ENCODE data around the gene FRY. TPM values are rescaled to one million over a fixed set of nuclear protein-coding genes. Genes with fewer than 3 reads are reported as not detected.

FRY gene
- total RNA-seq, 1 donor from 2014 or later = 83.6 TPM

DNA sequence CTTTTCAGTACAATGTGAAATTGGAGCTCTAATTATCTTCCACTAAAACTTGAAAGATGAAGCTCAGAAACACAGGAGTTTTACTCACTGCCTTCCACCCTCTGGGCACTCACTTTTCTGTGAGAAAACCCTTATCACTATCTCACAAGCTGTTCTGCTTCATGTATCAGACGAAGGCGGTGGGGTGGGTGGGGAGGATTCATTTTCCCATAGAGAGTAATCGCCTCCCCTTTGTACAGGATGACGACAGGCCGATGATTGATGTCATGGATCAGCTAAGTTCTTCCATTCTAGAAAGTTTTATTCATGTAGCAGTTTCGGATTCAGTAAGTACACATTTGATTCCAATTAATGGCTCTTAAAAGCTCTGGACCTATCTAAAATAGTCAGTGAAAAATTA, 143.7 kb downstream of the FRY start:
- TF ChIP-seq, protein P1, sequence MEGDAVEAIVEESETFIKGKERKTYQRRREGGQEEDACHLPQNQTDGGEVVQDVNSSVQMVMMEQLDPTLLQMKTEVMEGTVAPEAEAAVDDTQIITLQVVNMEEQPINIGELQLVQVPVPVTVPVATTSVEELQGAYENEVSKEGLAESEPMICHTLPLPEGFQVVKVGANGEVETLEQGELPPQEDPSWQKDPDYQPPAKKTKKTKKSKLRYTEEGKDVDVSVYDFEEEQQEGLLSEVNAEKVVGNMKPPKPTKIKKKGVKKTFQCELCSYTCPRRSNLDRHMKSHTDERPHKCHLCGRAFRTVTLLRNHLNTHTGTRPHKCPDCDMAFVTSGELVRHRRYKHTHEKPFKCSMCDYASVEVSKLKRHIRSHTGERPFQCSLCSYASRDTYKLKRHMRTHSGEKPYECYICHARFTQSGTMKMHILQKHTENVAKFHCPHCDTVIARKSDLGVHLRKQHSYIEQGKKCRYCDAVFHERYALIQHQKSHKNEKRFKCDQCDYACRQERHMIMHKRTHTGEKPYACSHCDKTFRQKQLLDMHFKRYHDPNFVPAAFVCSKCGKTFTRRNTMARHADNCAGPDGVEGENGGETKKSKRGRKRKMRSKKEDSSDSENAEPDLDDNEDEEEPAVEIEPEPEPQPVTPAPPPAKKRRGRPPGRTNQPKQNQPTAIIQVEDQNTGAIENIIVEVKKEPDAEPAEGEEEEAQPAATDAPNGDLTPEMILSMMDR (IDR thresholded peaks at IDR 0.05; ENCODE audit: partially characterized antibody, unreplicated experiment) = no peak
- H3K27me3 Mint-ChIP-seq (ENCODE audit: unreplicated experiment) = peaks cover 4% of the 10 kb centered on the region
- peaks cover 4% of the 10 kb centered on the region for H3K9me3 Mint-ChIP-seq (ENCODE audit: unreplicated experiment)
- H3K36me3 Mint-ChIP-seq (ENCODE audit: unreplicated experiment) = no peaks in the 10 kb centered on the region
- peaks cover 11% of the 10 kb centered on the region for H3K4me1 Mint-ChIP-seq (ENCODE audit: low read depth, unreplicated experiment)
- no peak for DNase-seq
- H3K4me3 Mint-ChIP-seq (ENCODE audit: unreplicated experiment) = no peak overlapping the region
- no peak overlapping the region for H3K27ac Mint-ChIP-seq (ENCODE audit: unreplicated experiment)

DNA sequence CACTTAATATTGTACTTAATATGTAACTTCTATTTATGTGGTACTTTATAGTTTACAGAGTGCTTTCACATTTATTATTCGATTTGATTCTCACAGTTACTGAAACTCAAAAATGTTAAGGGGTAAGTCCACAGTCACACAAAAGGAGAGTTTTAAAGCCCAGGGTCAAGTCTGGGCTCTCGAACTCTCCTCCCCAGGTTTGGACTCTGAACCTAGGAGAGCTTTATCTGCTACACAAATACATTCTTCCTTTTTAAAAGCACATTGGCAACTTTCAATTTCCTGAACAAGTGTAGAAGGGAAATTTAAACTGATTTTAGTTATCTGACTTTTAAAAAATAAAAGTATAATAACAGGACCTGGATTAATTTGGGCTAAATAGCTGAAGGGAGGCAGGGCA, 144.4 kb downstream of the FRY start:
- Mint-ChIP-seq H3K9me3 (ENCODE audit: unreplicated experiment) (peaks cover 4% of the 10 kb centered on the region), H3K27ac (ENCODE audit: unreplicated experiment) (no peak overlapping the region), H3K36me3 (ENCODE audit: unreplicated experiment) (no peaks in the 10 kb centered on the region), H3K27me3 (ENCODE audit: unreplicated experiment) (peaks cover 4% of the 10 kb centered on the region), H3K4me1 (ENCODE audit: low read depth, unreplicated experiment) (peaks cover 11% of the 10 kb centered on the region), H3K4me3 (ENCODE audit: unreplicated experiment) (no peak overlapping the region)
- TF ChIP-seq, protein P1 (IDR thresholded peaks at IDR 0.05; ENCODE audit: partially characterized antibody, unreplicated experiment) = no peak
- no peak for DNase-seq

DNA sequence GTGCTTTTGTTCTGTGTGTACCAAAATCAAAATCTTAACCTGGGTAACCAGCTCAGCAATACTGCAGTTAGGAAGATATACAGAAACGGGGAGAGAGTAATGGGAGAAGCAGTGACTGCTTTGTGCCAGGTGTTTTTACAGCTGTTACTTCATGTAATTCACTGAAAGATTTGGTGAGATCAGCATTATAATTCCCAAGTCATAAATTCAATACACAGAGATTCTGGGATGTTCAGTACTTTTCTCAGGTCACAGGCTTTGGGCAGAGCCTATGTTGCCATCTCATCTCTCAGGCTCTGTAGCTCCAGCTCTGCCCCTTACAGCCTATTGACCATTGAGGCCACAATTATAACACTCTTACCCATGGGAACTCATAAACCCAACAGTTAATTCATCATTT, 145.1 kb downstream of the FRY start:
- Mint-ChIP-seq H3K4me1 (ENCODE audit: low read depth, unreplicated experiment) (peaks cover 11% of the 10 kb centered on the region), H3K27me3 (ENCODE audit: unreplicated experiment) (peaks cover 4% of the 10 kb centered on the region), H3K36me3 (ENCODE audit: unreplicated experiment) (no peaks in the 10 kb centered on the region), H3K4me3 (ENCODE audit: unreplicated experiment) (no peak overlapping the region), H3K9me3 (ENCODE audit: unreplicated experiment) (peaks cover 3% of the 10 kb centered on the region), H3K27ac (ENCODE audit: unreplicated experiment) (no peak overlapping the region)
- TF ChIP-seq, protein P1 (IDR thresholded peaks at IDR 0.05; ENCODE audit: partially characterized antibody, unreplicated experiment) = no peak
- DNase-seq = no peak

DNA sequence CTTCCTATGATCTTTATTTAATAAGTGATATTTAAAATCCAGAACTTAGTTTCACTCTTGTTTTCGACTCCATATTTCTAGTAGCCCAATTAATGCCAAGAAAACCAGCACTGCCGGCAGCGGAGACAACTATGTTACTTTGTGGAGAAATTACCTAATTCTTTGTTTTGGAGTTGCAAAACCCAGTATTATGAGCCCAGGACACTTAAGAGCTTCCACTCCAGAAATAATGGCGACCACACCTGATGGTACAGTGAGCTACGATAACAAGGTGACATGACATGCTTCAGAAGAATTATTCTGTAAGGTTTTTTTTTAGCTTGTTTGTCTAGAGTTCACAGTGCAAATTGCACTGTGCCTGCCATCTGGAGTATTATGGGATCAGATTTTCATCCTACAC, 147.2 kb downstream of the FRY start:
- H3K27me3 Mint-ChIP-seq (ENCODE audit: unreplicated experiment) = no peaks in the 10 kb centered on the region
- no peaks in the 10 kb centered on the region for H3K36me3 Mint-ChIP-seq (ENCODE audit: unreplicated experiment)
- no peak overlapping the region for H3K4me3 Mint-ChIP-seq (ENCODE audit: unreplicated experiment)
- no peak for DNase-seq
- TF ChIP-seq, protein P1 (IDR thresholded peaks at IDR 0.05; ENCODE audit: partially characterized antibody, unreplicated experiment) = no peak
- no peak overlapping the region for H3K27ac Mint-ChIP-seq (ENCODE audit: unreplicated experiment)
- H3K9me3 Mint-ChIP-seq (ENCODE audit: unreplicated experiment) = no peaks in the 10 kb centered on the region
- no peaks in the 10 kb centered on the region for H3K4me1 Mint-ChIP-seq (ENCODE audit: low read depth, unreplicated experiment)

DNA sequence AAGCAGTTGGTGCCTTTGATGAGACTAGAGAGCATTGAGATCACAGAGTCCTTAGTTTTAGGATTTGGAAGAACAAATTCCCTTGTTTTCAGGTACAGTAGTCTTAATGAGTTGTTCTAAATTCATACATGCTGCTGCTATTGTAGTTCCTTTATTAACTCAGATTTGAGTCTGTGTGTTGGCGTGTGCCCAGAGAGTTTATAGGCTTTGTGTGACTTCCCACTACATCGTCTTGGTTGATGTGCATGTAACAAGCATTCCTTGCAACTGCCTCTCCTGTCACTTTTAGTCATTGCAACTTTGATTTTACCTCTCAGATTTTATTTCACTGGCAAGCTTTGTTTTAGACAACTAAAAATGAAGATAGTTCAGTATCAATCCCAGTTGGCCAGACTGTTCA, 148.1 kb downstream of the FRY start:
- Mint-ChIP-seq H3K9me3 (ENCODE audit: unreplicated experiment) (no peaks in the 10 kb centered on the region), H3K36me3 (ENCODE audit: unreplicated experiment) (no peaks in the 10 kb centered on the region), H3K4me1 (ENCODE audit: low read depth, unreplicated experiment) (no peaks in the 10 kb centered on the region), H3K27ac (ENCODE audit: unreplicated experiment) (no peak overlapping the region), H3K4me3 (ENCODE audit: unreplicated experiment) (no peak overlapping the region), H3K27me3 (ENCODE audit: unreplicated experiment) (no peaks in the 10 kb centered on the region)
- no peak for DNase-seq
- TF ChIP-seq, protein P1 (IDR thresholded peaks at IDR 0.05; ENCODE audit: partially characterized antibody, unreplicated experiment) = no peak
